ENCODE results near the gene DHRS3.

DHRS3 gene

DNA sequence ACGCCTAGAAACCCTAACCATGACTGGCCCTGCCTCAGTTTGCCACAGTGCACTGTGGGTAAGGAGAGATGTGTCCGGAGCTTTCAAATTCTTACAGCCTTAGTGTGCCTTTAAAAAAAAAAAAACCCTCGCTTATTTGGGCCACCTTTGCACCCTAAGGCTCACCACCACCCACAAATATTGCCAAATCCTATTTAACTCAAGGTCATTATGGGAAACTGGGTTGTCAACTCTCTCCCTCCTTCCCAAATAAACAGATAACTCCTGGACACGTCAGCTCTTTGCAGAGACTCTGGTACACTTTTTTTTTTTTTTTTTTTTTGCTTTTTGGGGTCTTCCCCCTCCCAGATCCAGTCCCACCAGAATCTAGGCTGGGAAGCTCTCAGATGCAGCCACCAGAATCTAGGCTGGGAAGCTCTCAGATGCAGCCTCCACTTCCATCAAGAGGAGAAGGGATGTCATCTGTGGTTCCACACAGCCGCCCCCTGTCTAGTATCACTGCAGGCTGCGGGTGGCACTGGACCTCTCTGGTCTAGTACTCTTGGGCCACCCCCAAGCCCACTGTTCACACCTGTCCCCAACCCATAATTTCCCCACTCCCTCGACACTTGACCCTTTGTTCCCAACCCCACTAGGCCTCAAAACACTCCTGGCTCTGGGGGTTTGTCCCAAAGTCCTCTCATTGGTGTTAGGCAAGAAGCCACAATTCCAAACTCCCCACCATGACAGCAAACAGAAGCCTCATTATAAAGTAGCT, 3.4 kb downstream of the DHRS3 start:
- H3K27ac ChIP-seq = peak overlapping the region; percentile 96; the same call in 1 of the 2 replicates
- TF ChIP-seq, protein P1, sequence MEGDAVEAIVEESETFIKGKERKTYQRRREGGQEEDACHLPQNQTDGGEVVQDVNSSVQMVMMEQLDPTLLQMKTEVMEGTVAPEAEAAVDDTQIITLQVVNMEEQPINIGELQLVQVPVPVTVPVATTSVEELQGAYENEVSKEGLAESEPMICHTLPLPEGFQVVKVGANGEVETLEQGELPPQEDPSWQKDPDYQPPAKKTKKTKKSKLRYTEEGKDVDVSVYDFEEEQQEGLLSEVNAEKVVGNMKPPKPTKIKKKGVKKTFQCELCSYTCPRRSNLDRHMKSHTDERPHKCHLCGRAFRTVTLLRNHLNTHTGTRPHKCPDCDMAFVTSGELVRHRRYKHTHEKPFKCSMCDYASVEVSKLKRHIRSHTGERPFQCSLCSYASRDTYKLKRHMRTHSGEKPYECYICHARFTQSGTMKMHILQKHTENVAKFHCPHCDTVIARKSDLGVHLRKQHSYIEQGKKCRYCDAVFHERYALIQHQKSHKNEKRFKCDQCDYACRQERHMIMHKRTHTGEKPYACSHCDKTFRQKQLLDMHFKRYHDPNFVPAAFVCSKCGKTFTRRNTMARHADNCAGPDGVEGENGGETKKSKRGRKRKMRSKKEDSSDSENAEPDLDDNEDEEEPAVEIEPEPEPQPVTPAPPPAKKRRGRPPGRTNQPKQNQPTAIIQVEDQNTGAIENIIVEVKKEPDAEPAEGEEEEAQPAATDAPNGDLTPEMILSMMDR (conservative IDR thresholded peaks at IDR 0.05) = no peak

DNA sequence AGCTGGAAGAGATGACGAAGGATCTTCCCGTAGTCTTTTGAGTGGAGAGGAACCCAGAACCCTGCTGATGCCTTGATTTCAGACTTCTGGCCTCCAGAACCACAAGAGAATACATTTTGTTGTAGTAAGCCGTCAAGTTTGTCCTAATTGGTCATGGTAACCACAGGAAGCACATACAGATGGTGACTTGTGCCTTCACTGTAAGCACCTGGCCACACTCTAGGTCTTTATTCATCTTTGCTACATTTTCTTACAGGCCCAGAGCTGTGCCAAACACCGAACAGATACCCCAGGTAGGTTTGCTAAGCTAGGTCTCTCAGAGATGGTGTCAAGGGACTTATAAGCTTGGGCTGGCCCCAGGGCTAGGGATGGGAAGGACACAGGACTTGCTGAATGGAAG, 4.8 kb downstream of the DHRS3 start:
- no peak overlapping the region for H3K27ac ChIP-seq
- TF ChIP-seq, protein P1 (conservative IDR thresholded peaks at IDR 0.05) = no peak

DNA sequence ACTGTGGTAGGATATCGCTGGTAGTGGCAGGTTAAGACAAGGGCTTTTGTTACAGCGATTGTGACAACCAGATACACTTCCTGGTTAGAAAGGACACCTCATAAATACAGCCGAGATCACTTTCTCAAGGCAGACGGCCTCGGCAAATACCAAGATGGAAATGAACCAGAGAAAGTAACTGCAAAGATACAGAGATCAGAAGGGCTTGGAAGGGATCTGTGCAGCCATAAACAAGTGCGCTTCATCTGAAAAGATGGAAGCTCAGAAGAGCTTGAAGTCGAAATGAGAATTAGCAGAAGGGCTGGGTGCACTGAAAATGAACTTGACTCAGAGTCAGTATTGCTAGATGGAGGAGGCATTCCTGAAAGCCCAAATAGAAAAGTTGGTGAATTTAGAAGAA, 7.1 kb downstream of the DHRS3 start:
- H3K27ac ChIP-seq = no peak overlapping the region
- TF ChIP-seq, protein P1 (conservative IDR thresholded peaks at IDR 0.05) = no peak

DNA sequence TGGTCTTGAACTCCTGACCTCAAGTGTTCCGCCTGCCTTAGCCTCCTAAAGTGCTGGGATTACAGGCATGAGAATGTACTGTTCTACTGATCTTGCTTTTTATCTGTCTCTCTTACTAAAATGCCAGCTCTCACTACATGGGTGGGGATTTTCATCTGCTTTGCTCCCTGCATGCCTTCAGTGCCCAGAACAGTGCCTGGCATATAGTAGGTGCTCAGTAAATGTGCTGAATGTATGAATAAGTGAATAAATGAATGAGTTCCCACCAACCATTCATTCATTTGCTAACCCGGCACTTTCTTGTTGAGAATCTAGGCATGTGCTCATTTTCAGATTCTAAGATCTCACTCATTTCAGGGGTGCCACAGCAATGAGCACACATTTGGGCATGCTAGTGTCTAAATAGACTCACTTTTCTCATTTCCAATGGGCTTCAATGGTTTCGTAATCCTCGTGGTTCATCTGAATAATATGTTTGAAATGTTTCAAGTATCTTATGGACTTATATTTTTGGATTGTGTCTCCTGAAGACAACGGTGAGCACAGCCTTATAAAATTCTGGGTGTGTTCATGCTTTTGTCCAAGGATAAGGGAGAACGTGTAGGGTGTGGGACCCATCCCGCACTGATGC, 7.6 kb downstream of the DHRS3 start:
- TF ChIP-seq, protein P1 (conservative IDR thresholded peaks at IDR 0.05) = no peak
- H3K27ac ChIP-seq = no peak overlapping the region

DNA sequence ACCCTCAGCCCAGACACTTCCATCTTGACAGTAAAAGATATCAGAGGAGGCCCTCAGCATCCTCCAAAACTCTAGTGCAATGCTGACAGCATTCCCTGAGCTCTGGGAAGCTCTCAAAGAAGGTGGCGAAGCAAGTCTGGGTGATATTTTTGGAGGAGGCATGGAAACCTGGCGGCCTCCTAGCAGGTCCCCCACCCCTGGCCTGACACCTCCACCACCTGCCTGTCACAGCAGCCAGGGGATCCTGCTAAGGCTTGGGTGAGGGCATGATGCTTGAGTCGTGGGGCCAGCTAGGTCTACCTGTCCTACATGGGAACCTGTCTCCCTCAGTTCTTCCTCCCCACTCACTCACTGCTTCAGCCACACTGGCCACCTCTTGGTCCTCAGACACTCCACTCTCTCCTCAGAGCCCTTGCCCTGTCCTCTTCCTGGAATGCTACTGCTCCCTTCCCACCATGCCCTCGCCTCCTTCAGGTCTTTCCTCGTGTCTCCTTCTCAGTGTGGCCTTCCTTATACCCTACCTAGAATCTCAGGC, 8.5 kb downstream of the DHRS3 start:
- H3K27ac ChIP-seq = no peak overlapping the region
- TF ChIP-seq, protein P1 (conservative IDR thresholded peaks at IDR 0.05) = no peak

DNA sequence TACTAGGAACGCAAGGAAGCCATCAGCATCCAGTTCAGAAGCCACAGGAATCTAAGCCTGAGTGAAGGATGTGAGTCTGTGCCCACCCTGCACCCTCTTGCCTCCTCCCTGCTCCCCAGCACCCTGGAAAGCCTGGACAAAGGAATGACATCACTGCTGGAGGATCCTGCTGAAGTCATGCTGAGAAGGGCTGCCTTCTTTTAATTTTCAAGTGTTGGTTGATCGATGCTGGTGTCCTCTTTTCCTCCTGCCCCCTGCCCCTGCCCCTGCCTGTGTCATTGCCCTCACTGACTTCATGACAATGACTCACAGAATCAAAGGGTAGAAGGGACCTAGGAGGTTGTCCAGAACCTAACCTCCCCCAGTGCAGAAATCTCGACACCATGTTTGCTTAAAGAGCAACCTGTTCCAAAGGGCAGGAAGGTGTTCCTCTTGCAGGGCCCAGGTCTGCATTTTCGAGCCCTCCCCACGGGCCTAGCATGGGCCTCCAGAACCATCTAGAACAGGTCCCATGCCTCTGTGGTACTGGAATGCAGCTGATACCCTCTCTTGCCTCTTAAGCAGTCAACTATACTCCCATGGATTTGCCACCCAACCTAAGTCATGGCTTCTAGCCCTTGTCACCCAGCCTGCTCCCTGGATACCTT, 9.6 kb downstream of the DHRS3 start:
- TF ChIP-seq, protein P1 (conservative IDR thresholded peaks at IDR 0.05) = no peak
- no peak overlapping the region for H3K27ac ChIP-seq

DNA sequence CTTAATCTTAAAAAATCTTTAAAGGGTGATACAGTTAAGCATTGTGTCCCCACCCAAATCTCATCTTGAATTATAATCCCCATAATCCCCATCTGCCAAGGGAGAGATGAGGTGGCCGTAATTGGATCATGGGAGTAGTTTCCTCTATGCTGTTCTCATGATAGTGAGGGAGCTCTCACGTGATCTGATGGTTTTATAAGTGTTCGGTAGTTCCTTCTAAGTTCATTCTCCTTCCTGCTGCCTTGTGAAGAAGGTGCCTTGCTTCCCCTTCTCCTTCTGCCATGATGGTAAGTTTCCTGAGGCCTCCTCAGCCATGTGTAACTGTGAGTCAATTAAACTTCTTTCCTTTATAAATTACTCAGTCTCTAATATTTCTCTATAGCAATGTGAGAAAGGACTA, 10.7 kb downstream of the DHRS3 start:
- TF ChIP-seq, protein P1 (conservative IDR thresholded peaks at IDR 0.05) = no peak

More for the DNA sequence above, 10.7 kb downstream of the DHRS3 start:
- H3K27ac ChIP-seq = no peak overlapping the region
